Transverse colon (tissue), 4 donors: Measurements from ENCODE around the gene GNB2.

Experiments
- EP300 ChIP-seq: sonication (generic); formaldehyde crosslinking; IDR thresholded peaks from one replicate; pipeline ENCODE4 v1.6.1; 2017; ENCODE audit warnings: antibody characterized with exemption, low read depth
- POLR2A ChIP-seq: fragments of 450-650 bp; IDR thresholded peaks from one replicate; pipeline ENCODE4 v1.6.1; 2016; ENCODE audit warnings: antibody characterized with exemption, mild to moderate bottlenecking, moderate library complexity
- POLR2AphosphoS5 ChIP-seq, 3 donors: sonication (generic); formaldehyde crosslinking; IDR thresholded peaks; one replicate each; pipeline ENCODE4 v1.6.1; 2016; ENCODE audit warnings: antibody characterized with exemption in 3 of 3
- TF ChIP-seq, protein P1 (sequence below), 5 experiments: fragments of 200-600 bp in 3 of 5; fragments of 450-650 bp in 2 of 5; sonication (generic) in 3 of 5; IDR thresholded peaks; 1 replicate in 2 of 5; 2 replicates in 3 of 5; pipeline ENCODE4 v1.5.1; 2016 to 2017; ENCODE audit warnings: antibody characterized with exemption in 5 of 5, inconsistent platforms in 3 of 5, mild to moderate bottlenecking in 2 of 5, moderate library complexity in 1 of 5

DNA sequence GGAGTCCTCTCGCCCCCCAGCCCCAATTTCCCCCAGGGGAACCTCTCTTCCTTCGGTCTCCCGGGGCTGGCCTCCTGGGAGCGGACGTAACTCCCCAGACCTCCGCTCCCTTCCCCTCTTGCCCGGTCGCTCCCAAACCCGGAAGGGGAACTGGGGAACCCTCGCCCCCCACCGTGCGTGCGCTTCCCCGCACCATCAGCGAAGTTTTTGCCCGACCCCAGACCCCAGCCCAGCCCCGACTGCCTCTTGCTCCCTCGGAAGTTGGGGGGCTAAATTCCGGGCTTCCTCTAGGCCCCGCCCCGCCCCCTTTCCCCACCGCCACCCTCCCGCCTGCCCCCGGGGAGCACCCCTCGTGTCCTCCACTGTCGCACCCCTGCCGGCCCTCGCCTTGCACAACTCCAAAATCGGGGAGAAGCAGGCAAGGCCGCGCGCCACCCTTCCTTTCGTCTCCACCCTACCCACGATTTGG is 436 bp downstream of the GNB2 start:
- TF ChIP-seq, protein P1, sequence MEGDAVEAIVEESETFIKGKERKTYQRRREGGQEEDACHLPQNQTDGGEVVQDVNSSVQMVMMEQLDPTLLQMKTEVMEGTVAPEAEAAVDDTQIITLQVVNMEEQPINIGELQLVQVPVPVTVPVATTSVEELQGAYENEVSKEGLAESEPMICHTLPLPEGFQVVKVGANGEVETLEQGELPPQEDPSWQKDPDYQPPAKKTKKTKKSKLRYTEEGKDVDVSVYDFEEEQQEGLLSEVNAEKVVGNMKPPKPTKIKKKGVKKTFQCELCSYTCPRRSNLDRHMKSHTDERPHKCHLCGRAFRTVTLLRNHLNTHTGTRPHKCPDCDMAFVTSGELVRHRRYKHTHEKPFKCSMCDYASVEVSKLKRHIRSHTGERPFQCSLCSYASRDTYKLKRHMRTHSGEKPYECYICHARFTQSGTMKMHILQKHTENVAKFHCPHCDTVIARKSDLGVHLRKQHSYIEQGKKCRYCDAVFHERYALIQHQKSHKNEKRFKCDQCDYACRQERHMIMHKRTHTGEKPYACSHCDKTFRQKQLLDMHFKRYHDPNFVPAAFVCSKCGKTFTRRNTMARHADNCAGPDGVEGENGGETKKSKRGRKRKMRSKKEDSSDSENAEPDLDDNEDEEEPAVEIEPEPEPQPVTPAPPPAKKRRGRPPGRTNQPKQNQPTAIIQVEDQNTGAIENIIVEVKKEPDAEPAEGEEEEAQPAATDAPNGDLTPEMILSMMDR (IDR thresholded peaks at IDR 0.05), result no peak
- peak; percentile 48 for TF ChIP-seq POLR2A
- TF ChIP-seq POLR2AphosphoS5 (IDR thresholded peaks at IDR 0.05), result no peak
- TF ChIP-seq EP300, result no peak
